GM12878 (cell line): ENCODE measurements around the gene KDM2A. TPM values are rescaled to one million over a fixed set of nuclear protein-coding genes. Genes with fewer than 3 reads are reported as not detected.

Experiments used
- ATAC-seq: fragments of 200-7000 bp; cut with Tn5 transposase; 3 replicates; pipeline ENCODE4 v1.9.1; 2020; ENCODE audit warnings: mild to moderate bottlenecking, moderate library complexity
- BruUV-seq: library from RNA; stranded (reverse); fragments of 400-500 nt; replicated peaks from 2 replicates; lab custom pipeline; 2021; lab: Mats Ljungman, UMichigan
- CTCF ChIA-PET: fragments of 300-600 bp; sonication (Branson Sonifier 250); formaldehyde crosslinking; extraction: SDS; loops from one replicate; lab custom pipeline; 2021; ENCODE audit warnings: inconsistent platforms; lab: Yijun Ruan, JAX
- POLR2A ChIA-PET: fragments of 350-600 bp; formaldehyde crosslinking; extraction: SDS; loops from one replicate; lab custom pipeline; 2021; ENCODE audit warnings: inconsistent platforms; lab: Charles Lee
- RAD21 ChIA-PET: fragments of 300-600 bp; sonication (Branson Sonifier 250); formaldehyde crosslinking; loops from one replicate; lab custom pipeline; 2023; ENCODE audit warnings: antibody characterized with exemption; ENCODE audit not compliant: unreplicated experiment; lab: Charles Lee
- SMC1A ChIA-PET: fragments of 300-600 bp; sonication (Branson Sonifier 250); formaldehyde crosslinking; loops from one replicate; lab custom pipeline; 2023; ENCODE audit not compliant: unreplicated experiment, uncharacterized antibody; lab: Charles Lee
- DNase-seq: peaks from one replicate; pipeline ENCODE4 v3.0.0-alpha.2; 2011; ENCODE audit warnings: low read depth, low spot score
- FAIRE-seq: peaks from 3 replicates; lab custom pipeline; 2011; peaks lifted over from hg19 to GRCh38; lab: Jason Lieb, UNC
- H2AFZ ChIP-seq: 2 replicates; pipeline ENCODE4 v1.6.0; 2011; ENCODE audit warnings: low read depth, low read length, control low read depth; ENCODE audit not compliant: control insufficient read depth
- H3K27ac ChIP-seq: 2 replicates; pipeline ENCODE4 v1.5.1; 2011; ENCODE audit warnings: control low read depth; ENCODE audit not compliant: control insufficient read depth, insufficient read depth
- H3K27me3 ChIP-seq, 2 experiments: replicated peaks in 1 of 2; 2 replicates each; pipeline versions ENCODE4 v1.6.0 to v1.6.1; 2011; ENCODE audit warnings: low read length in 1 of 2; ENCODE audit not compliant: control insufficient read depth in 2 of 2, insufficient read depth in 2 of 2
- H3K36me3 ChIP-seq, 2 experiments: 2 replicates each; pipeline ENCODE4 v1.5.1; 2011; ENCODE audit warnings: low read length in 1 of 2; ENCODE audit not compliant: control insufficient read depth in 2 of 2, insufficient read depth in 2 of 2
- H3K4me1 ChIP-seq: 2 replicates; pipeline ENCODE4 v1.6.1; 2011; ENCODE audit warnings: mild to moderate bottlenecking, low read length, moderate library complexity, mixed read lengths; ENCODE audit not compliant: control insufficient read depth, insufficient read depth
- H3K4me2 ChIP-seq: 2 replicates; pipeline ENCODE4 v1.6.0; 2011; ENCODE audit warnings: control low read depth; ENCODE audit not compliant: control insufficient read depth, insufficient read depth
- H3K4me3 ChIP-seq: fragments of 200-600 bp; sonication (generic); 2 replicates; pipeline ENCODE4 v1.5.1; 2016
- H3K79me2 ChIP-seq: 2 replicates; pipeline ENCODE4 v1.6.0; 2011; ENCODE audit warnings: low read length; ENCODE audit not compliant: control insufficient read depth, insufficient read depth
- H3K9ac ChIP-seq: 2 replicates; pipeline ENCODE4 v1.8.0; 2011; ENCODE audit warnings: low read length, control low read depth, mixed read lengths; ENCODE audit not compliant: control insufficient read depth, insufficient read depth
- H3K9me3 ChIP-seq: replicated peaks from 3 replicates; pipeline ENCODE4 v1.5.1; 2011; ENCODE audit warnings: mild to moderate bottlenecking, low read length; ENCODE audit not compliant: control insufficient read depth, insufficient read depth
- H4K20me1 ChIP-seq: 2 replicates; pipeline ENCODE4 v1.6.0; 2011; ENCODE audit not compliant: control insufficient read depth, insufficient read depth
- BACH1 ChIP-seq: fragments of 450-650 bp; IDR thresholded peaks from 2 replicates; pipeline ENCODE4 v1.6.1; 2017; ENCODE audit warnings: mild to moderate bottlenecking, borderline replicate concordance
- CBFB ChIP-seq: IDR thresholded peaks from 2 replicates; pipeline ENCODE4 v1.6.1; 2016; ENCODE audit warnings: antibody characterized with exemption, low read depth
- GABPA ChIP-seq: IDR thresholded peaks from 2 replicates; pipeline ENCODE4 v1.6.1; 2014; ENCODE audit warnings: antibody characterized with exemption, low read depth, mild to moderate bottlenecking, inconsistent platforms
- NR2F1 ChIP-seq: fragments of 450-650 bp; conservative IDR thresholded peaks from 2 replicates; pipeline ENCODE4 v1.6.1; 2017; ENCODE audit warnings: mild to moderate bottlenecking
- RELB ChIP-seq: fragments of 450-650 bp; IDR thresholded peaks from 2 replicates; pipeline ENCODE4 v1.6.1; 2017; ENCODE audit warnings: low read depth, mild to moderate bottlenecking, moderate library complexity
- ZBTB40 ChIP-seq: fragments of 450-650 bp; IDR thresholded peaks from 2 replicates; pipeline ENCODE4 v1.6.1; 2016; ENCODE audit warnings: mild to moderate bottlenecking, moderate library complexity, borderline replicate concordance
- ZNF687 ChIP-seq: fragments of 450-650 bp; IDR thresholded peaks from 2 replicates; pipeline ENCODE4 v1.6.1; 2017; ENCODE audit warnings: mild to moderate bottlenecking, moderate library complexity
- whole genome bisulfite sequencing: methylation state at CpG from one replicate; pipeline ENCODE4 v1.1.6; 2016; ENCODE audit warnings: low lambda C conversion rate; ENCODE audit not compliant: insufficient replicate concordance, insufficient coverage; ENCODE audit errors: missing lambda C conversion rate; 5-methylcytosine and 5-hydroxymethylcytosine counted together
- in situ Hi-C: fragments of 300-500 bp; cut with MboI; formaldehyde crosslinking; loops from 9 replicates; pipeline ENCODE4 v1.14.3; 2018; ENCODE audit warnings: mixed read lengths
- intact Hi-C: fragments of 100-400 bp; cut with micrococcal nuclease; formaldehyde crosslinking; loops from one replicate; pipeline ENCODE4 v1.14.2; 2022; ENCODE audit not compliant: unreplicated experiment
- polyA plus RNA-seq, 11 experiments: library from polyadenylated mRNA; depleted of rRNA in 4 of 11; unstranded in 6 of 11; stranded (reverse) in 5 of 11; fragments of >200 nt; fragmentation: Nextera tagmentation in 4 of 11; fragmentation: Illumina TruSeq in 1 of 11; extraction: Ambion mirVana in 4 of 11; extraction: Trizol in 1 of 11; gene quantifications; 1 replicate in 1 of 11; 2 replicates in 10 of 11; pipeline versions ENCODE4 v1.2.1 to v1.2.3, GENCODE V29; 2011 to 2016; ENCODE audit warnings: inconsistent platforms in 2 of 11, missing spikeins in 2 of 11, low read depth in 1 of 11
- total RNA-seq, 4 experiments: library from RNA; depleted of rRNA in 3 of 4; stranded (reverse); fragments of >200 nt in 3 of 4; fragmentation: Illumina TruSeq in 1 of 4; extraction: Trizol in 1 of 4; gene quantifications; 2 replicates each; pipeline versions ENCODE4 v1.2.1 to v1.2.3, GENCODE V29; 2013 to 2021

The KDM2A gene
- total and polyA plus RNA-seq, 10 of the 15 experiments (the other 5 are each of a cell fraction or from before 2014, with no cell fraction given): 10.5 to 69.3 (median 41.6) TPM

GRCh38 chr11:67114275-67114896, 4.7 kb upstream of the KDM2A start (continued):
- TF ChIP-seq ZNF687 (no peak), CBFB (no peak), GABPA (no peak), BACH1 (no peak)
- TF ChIP-seq, all 136 proteins: peak for 0

GRCh38 chr11:67116758-67117105, 2.3 kb upstream of the KDM2A start:
- 97% methylated on average over 3 of the region's 3 CpGs for WGBS
- ChIA-PET RAD21 (interaction anchor here (1.3 to 1.9 kb wide), 3 partner anchors 19 to 34 kb away, joined by 4 to 9 read pairs (median 4); no protein-coding TSS in a partner anchor), POLR2A (interaction anchor here (0.6 to 1.6 kb wide), 5 partner anchors 8 to 387 kb away, joined by 3 to 5 read pairs (median 3); no protein-coding TSS in a partner anchor), CTCF (interaction anchor here (1.1 to 2.9 kb wide), 7 partner anchors 9 to 805 kb away, joined by 3 to 12 read pairs (median 4); no protein-coding TSS in a partner anchor), SMC1A (interaction anchor here (0.9 to 3.1 kb wide), 6 partner anchors 10 to 200 kb away, joined by 3 to 16 read pairs (median 4); no protein-coding TSS in a partner anchor)
- FAIRE-seq: no peak
- no peak for ATAC-seq
- Histone ChIP-seq H3K9me3 (no peaks in the 10 kb centered on the region), H3K36me3 (no peaks in the 10 kb centered on the region), H3K9ac (no peak overlapping the region), H3K27me3 (no peaks in the 10 kb centered on the region), H3K4me2 (no peak overlapping the region), H2AFZ (no peak overlapping the region), H3K27ac (no peak overlapping the region), H4K20me1 (no peaks in the 10 kb centered on the region), H3K79me2 (peaks cover 26% of the 10 kb centered on the region), H3K4me3 (no peak overlapping the region), H3K4me1 (peaks cover 31% of the 10 kb centered on the region)
- in situ Hi-C loops (no loop called here), intact Hi-C loops (loop anchor here (5.0 kb wide), 1 partner anchor 34 kb away; no protein-coding TSS in a partner anchor)
- BruUV-seq: no TSS peak
- DNase-seq: no peak
- TF ChIP-seq RELB: no peak
- TF ChIP-seq ZBTB40: no peak
- TF ChIP-seq NR2F1: no peak
